Hematopoietic multipotent progenitor cell treated with erythropoietin and hydrocortisone succinate and interleukin-3 and kit ligand, for 6 days (in vitro differentiated cells): ENCODE data around the gene MAP7D2.
"Not testable (repeated sequence)": the region's sequence is repeated elsewhere in the genome, so short reads cannot be mapped to it uniquely, and the experiment has no call there.

Experiments used
- DNase-seq: peaks from one replicate; pipeline ENCODE4 v3.0.0-alpha.2; 2015

MAP7D2 gene

DNA sequence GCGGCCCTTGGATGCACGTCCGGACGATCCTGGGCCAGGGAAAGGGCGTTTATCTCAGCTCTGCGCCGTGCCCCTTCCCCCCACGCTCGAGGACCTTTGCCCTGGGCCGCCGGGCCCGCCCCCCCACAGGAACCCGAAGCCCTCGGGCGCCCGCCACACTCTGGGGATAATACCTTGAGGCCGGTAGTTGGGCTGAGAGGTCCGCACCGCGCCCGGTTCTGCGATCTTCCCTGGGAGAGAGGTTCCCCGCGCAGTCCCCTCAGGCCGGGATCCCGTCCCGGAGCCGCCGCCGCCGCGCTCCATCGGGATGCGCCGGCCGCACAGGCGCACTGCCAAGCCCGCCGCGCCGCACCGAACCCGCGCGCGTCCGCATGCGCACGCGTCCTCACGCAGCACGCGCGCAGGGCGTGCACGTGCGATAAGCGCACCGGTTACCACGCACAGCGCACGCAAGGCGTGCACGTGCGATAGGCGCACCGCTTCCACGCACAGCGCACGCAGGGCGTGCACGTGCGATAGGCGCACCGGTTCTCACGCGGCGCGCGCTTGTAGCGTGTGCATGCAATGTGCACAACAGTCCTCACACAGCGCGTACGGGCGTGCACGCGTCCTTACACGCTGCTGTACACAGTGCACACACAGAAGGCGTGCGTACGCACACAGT lies at the start of gene MAP7D2:
Gene MAP7D2 (minus strand): TSS at position 331 of the 664 bp plus-strand sequence. CDS start 28 bp downstream, at position 303.
- peak; percentile 7 for DNase-seq

DNA sequence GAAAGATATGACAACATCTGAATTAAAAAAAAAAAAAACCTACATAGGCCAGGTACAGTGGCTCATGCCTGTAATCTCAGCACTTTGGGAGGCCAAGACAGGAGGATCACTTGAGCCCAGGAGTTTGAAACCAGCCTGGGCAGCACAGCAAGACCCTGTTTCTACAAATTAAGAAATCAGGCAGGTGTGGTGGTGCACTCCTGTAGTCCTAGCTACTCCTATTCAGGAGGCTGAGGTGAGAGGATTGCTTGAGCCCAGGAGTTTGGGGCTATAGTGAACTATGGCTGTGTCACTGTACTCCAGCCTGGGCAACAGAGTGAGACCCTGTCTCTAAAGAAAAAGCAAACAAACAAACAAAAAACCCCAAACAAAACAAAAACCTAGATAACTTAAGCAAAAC lies 45.8 kb upstream of the MAP7D2 start:
- not testable (repeated sequence) for DNase-seq

DNA sequence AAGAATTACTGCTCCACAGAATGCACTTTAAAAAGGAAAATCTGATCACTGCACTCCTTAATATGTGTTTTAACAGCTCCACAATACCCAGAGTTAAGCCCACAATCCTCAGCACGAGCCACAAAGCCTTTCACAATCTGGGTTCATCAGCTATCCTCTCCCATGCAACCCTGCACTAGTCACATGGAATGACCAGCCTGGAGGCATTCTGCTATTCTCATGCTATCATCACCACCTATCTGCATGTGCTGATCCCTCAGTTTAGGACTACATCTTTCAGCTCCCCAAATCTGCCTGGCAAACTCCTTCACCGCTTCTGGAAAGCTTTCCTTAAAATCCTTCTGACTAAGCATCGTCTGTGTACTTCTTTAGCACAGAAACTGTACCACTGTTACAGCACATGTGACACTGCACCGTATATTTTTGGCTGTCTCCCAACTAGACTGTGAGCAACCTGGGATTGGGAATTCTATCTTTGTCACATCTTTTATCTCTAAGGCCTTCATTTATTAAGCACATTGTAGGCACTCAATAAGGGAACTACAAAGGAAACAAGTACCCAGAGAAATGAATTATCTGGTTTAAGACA lies 43.2 kb upstream of the MAP7D2 start:
- DNase-seq = no peak

DNA sequence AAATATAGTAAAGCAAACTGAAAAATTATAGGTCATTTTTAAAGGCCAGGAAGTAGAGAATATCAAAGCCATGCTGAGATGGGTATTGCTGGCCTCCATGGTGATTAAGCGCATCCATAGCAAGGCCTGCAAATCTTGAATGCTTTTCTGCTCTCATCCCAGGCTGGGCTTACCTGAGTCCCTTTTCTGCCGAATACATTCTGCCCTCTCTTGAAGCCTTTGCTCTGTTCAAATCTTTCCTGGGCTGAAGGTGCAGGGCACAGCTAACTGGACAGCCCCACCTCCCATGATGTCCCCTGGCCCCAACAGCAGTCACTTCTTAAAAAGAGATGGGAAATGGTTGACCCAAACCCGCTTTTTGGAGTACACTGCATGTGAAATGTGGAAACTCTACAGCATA lies 35.0 kb upstream of the MAP7D2 start:
- DNase-seq = no peak

DNA sequence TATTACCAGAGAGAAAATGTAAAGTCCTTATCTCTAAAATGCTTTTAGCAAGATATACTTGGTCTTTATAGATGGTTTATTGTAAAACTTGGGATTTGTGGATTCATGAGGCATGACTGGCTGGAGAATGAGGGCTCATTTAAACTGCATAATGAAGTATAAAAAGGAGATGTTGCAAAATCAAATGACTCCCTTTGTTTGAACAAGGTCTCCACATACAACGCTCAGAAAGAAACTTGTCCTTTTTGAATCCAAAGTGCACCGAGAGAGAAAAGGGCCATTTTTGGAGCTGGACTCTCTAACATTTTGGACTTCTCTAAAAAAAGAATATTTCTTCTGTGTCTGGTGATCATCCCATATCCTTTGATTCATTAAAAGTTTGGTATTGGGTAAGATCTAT lies 32.6 kb upstream of the MAP7D2 start:
- no peak for DNase-seq

DNA sequence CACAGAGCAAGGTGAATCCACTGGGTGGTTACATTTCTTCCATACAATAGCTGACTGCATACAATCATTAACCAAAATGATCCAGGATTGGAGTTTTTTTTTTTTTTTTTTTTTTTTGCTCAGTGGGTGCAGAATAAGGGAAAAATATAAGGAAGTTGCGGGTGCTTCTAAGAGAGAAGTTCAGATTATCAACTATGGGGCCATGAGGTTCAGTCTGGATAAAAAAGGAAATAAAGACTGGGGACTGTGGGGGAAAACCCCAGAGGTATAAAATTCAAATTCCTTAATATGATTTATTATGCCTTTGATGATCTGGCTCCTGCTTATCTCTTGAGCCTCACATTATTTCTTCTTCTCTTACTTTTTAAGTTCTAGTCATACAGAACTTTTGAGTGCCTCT lies 30.9 kb upstream of the MAP7D2 start:
- no peak for DNase-seq

DNA sequence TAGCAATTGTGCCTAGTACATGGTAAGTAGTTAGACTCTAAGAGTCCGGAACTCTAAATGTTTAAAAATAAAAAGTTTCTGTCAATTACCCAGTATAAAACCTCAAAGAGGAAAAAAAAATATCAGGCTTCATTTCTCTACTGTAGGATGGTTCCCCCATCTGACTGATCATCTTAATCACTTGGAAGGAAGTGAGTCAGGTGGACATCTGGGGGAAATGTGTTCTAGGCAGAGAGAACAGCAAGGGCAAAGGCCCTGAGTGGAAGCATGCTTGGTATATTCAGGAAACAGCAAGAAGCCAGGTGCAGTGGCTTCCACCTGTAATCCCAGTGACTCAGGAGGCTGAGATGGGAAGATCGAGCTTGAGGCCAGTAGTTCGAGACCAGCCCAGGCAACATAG lies 27.8 kb upstream of the MAP7D2 start:
- DNase-seq = peak; percentile 8

DNA sequence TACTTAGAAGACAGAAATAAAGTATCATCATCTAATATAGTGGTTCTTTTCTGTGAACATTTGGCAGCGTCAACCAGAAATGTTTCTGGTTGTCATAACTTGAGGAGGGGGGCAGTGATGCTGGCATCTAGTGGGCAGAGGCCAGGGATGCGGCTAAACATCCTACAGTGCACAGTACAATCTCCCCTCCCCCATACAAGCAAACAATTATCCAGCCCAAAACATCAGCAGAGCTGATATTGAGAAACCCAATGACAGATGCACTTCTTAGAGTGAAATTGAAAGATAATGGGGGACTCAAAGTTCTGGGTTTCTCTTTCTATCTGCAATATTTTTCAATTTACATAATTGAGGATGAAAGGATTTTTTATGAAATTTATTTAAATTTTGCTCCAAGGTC lies 26.9 kb upstream of the MAP7D2 start:
- DNase-seq = peak; percentile 15

DNA sequence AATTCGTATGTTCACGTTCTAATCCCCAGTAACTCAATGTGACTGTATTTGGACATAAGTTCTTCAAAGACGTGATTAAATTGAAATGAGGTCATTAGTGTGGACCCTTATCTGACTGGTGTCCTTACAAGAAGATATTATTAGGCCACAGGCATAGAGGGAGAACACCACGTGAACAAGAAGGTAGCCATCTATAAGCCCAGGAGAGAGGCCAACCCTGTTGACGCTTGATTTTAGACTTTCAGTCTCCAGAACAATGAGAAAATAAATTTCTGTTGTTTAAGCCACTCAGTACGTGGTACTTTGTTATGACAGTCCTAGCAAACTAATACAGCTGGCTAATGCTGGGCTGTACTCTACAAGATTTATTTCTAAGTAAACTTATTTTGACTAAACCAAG lies 26.4 kb upstream of the MAP7D2 start:
- DNase-seq = no peak

DNA sequence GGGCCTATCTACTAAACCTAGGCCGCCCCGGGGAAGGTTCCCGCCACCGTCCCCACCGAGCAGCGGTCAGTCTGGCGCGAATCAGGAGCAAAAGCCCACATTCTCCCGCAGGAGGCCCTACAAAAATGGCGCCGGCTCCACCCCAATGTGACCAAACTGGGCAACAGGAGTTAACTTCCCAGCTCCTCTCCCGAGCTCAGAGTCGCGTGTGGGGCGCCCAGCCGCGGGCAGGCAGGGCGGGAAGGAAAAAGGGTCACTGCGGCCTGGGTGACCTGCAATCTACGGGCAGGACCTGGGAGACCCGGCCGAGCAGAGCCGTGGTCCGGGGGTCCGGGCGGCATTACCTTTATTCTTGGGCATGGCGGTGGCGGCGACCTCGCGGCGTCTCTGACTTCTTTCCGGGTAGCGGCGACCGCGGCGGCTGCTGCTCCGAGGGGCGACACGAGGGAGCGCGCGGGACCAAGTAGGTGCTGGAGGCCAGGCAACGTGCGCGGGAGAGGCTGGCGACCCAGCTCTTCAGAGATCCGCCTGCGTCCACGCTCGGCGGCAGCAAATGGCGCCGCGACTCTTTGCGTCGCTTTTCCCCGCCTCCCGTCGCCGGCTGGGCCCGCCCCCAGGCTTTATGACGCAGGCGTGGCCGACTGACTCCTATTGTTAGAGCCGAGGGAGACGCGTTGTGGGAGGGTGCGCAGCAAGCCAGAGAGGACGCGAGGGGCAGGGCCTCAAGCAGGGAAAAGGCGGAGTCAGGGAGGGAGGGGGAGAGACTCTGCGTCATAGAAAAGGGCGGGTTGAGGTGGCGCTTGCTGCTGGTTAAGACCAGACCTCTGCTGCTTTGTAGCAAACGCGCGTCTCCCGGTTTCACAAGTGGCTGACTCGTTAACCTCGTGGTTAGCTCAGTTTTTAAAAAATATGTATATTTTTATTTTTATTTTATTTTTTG lies 24.8 kb upstream of the MAP7D2 start, which contains the start of gene EIF1AX:
Gene EIF1AX (minus strand): TSS at position 558 of the 940 bp plus-strand sequence. CDS start 198 bp downstream, at position 360.
- DNase-seq = peak; percentile 96

DNA sequence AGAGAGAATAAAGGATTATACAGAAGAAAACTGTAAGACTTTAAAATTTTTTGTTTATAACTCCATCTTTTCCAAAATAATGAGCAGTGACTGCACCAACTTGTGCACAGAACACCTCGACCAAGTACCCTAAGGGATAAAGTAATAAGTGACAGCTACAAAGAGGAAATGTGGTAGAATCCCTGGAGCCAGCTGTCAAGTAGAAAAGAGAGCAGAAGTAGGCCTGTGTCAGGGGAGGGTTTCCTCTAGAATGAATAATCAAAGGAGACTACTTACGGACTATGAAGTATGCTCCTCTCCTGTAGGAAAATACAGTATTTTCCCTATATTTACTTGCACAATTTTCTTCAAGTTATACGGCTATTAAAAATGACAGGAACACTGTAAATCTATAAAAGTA lies 23.7 kb upstream of the MAP7D2 start:
- DNase-seq = peak; percentile 16

DNA sequence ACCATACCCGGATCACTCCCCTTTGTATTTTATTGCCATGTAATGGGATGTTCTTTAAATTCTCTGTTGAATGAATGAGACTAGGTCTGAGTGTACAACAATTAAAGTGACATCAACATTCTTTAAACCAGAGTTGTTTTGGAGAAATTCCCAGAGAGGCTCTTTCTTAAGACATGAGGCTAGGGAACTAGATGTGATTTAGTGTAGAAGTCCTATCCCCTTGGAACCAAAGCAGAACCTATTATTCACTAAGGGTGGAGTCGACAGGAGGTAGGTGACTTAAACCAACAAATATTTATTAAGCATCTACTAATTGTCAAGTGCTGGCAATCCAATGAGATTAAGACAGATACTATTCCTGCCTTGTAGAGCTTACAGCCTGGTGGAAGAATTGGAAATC lies 23.3 kb upstream of the MAP7D2 start:
- DNase-seq = no peak

DNA sequence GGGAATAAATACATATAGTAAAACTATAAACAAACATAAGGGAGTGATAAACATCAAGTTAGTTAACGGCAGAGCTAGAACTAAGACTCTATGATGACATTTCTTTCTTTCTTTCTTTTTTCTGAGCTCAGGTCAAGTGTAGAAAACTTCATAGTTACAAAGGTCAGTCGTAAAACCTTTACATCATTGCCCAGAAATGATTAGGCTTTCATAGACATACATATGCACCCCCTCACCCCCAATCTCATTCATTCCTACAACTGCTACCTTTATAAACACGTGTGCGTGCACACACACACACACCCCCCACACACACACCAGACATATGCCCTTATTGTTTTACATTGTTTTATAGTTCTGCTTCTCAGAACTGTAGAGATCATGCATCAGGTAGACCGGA lies 19.2 kb upstream of the MAP7D2 start:
- DNase-seq = no peak

DNA sequence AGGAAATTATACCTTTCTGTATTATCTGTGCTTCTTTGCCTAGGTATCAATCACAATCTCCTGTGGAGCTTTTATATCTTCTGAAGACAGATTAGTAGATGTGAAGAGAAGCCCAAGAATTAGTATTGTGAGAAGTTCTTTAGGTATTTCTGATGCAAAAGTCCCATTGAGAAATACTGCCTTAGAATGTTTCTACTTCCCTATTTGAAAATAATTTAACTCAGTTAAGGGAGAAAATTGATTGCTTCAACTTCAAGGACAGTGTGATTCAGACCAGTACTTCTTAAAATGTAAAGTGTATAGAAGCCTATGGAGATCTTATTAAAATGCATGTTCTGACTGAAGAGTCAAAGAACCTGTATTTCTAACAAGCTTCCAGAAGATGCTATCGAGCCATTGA lies 16.0 kb upstream of the MAP7D2 start:
- peak; percentile 33 for DNase-seq

DNA sequence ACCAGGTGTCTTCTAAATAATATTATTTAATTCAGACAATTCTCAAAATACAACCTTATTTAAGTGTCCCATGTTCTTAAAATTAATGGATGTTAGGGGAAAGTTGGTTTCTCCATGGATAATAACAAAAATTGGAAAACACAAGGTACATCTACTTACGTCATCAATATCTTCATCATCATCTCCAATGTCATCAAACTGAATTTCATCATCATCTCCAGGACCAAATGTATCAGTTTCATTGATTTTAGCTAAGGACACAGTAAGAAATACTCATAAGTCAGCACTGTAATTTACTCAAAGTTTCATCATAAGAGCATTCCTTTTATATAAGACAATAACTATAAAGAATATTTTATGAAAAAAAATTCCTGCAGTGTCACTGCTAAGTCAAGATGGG lies 13.7 kb upstream of the MAP7D2 start:
- no peak for DNase-seq

DNA sequence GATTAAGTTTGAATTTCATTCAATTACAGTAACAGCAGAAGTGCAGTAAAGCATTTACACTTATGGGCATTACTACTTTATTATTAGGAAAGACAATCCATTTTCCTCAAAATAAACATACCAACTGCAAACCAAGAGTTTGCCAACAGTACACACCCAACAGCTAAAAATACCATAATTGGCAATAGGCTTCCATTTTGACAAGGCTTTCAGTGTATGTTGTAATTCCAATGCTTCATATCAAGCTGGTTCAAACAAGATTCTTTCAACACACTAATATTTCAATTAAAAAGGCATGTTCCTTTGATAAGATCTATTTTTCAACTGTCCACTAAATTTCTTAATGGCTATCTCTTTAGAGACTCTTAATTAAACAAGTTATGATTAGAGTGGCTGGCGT lies 12.8 kb upstream of the MAP7D2 start:
- no peak for DNase-seq

DNA sequence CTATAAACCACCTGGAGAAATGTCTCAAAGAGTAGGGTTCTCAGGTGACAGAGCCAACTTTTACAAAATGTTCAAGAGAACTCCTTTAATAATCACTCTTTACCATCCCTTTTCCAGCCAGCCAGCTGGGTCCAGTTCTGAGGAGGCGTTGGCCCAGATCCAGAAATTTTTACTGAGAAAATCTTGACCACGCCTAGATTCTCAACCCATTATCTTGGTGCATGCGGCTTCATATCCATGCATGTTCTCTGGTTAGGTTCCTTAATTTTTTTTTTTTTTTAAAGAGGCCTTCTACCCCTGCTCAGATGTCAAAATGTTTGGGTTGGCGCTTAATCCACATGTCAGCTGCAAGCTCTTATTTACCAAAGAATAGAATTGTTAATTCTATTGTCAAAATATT lies 12.0 kb upstream of the MAP7D2 start:
- peak; percentile 90 for DNase-seq

DNA sequence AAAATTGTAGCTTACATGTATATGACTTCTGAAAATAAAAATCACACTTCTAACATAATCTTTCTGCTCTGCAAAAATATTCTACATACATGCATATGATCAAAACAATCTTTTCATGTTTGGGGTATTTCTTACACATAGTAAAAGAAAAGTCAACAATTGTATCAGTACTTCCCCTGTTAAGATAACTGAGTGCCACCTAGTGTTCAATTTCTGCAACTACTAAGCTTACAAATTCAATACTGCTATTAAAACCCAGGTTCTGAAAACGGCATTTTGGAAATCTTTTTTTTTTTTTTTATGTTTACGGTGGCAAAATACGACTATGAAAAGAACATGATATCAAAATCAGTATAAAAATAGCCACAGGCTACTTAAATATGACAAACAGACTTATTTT lies 10.7 kb upstream of the MAP7D2 start:
- DNase-seq = not testable (repeated sequence)

DNA sequence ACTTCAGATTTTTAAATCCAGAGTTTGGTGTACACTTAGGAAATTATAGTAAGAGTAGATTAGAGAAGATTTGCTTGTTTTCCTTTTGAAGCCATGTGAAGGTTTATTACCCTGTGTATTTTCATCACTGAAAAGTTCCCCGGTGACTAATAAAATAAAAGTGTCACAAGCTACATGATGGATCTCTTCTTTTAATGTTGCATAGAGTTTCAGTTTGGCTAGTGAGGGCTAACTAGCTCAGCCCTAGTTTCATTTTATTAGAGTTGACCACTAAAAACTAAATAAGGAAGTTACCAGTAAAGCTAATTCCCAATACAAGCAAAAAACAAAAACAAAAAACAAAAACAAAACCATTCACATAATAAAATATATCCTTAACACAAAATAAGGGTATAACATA lies 10.1 kb upstream of the MAP7D2 start:
- not testable (repeated sequence) for DNase-seq

DNA sequence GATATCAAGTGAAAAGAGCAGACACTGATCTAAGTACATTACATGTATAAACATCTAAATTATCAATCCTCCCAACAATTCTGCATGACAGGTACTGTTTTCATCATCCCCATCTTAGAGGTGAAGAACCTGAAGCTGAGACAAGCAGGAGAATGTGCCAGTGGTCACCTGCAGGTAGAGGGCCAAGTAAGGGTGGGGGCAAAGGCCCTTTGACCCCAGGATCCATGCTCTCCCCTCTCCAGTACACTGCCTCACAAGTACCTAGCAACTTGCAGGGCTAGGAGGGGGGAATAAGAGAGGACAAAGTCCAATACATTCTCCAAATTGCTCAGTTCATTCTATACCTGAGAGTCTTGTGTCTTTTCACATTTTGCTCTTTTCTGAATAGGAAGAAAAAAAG lies 8.3 kb upstream of the MAP7D2 start:
- no peak for DNase-seq

DNA sequence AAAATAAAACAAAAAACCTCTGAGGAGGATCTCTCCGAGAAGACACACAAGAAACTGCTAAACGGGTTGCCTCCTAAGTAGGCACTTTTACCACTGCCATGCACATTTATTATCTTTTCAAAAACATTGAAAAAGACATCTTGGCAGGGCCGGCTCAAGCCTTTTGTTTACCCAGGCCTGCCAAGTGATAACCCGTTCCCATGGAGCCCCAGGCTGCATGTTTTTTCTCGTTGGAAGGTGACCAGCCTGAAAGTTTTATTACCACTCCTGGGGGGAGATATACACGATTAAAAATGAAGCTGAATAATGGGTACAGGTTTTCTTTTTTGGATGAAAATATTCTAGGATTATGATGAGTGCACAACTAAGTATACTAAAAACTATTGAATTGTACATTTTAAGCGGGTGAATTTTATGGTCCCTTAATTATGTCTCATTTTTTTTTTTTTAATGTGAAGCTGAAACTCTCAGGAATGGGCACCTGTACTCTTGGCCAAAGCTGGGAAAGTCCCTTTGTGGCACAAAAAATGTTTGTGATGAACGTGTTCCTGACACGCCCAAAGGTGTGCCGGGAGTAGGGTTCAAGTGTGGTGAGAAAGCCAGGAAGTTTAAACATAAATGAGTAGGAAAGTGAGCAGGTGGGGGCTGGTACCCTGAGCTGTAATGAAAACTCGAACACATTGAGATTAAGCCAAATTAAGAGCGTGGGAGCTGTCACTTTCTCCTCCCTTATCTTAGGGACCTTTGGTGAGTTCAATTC lies 1.5 kb upstream of the MAP7D2 start:
- peak; percentile 18 for DNase-seq

DNA sequence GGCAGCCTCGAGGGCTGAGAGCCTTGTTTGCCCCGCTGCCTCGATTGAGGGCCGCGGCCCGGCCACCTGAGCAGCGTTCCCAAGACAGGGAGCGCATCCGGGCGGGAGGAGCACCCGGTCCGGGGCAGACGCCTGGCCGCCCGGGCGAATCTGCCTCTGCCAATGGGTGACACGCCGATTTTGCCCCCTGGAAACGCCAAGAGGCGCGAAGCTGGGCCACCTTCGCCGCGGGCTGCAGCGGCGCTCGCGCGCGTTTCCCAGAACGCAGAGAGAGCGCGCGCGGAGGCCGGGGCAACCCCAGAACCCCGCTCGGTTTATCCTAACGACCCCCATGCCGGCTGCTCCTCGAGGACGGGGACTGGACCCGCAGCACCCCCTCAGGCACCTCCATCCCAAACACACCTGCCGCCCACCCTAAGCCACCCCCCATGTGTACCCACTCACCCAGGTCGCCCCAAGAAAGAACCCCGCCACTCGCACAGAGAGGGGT lies 575 bp downstream of the MAP7D2 start:
- DNase-seq = no peak
